SK-N-SH (cell line): Measurements from ENCODE around the gene CHI3L2. TPM values are rescaled to one million over a fixed set of nuclear protein-coding genes. Genes with fewer than 3 reads are reported as not detected.

Source experiments
- CTCF ChIA-PET: fragments of 300-600, 350-600 bp; formaldehyde crosslinking; extraction: SDS; loops from one replicate; lab custom pipeline; 2021; lab: Yijun Ruan, JAX
- POLR2A ChIA-PET: fragments of 350-600 bp; sonication (Branson Sonifier 250); formaldehyde crosslinking; extraction: SDS; loops from one replicate; lab custom pipeline; 2020; ENCODE audit warnings: antibody characterized with exemption, inconsistent platforms; lab: Yijun Ruan, JAX
- DNase-seq: peaks from one replicate; pipeline ENCODE4 v3.0.0; 2012
- H2AFZ ChIP-seq: fragments of 200-600 bp; sonication (generic); 2 replicates; pipeline ENCODE4 v1.8.1; 2016; ENCODE audit warnings: antibody characterized with exemption, mild to moderate bottlenecking, low read depth
- H3F3A ChIP-seq: fragments of 200-600 bp; sonication (generic); replicated peaks from 2 replicates; pipeline ENCODE3; 2016; ENCODE audit warnings: antibody characterized with exemption, mild to moderate bottlenecking; ENCODE audit not compliant: insufficient read depth
- H3K27ac ChIP-seq, 2 experiments: fragments of 200-500 bp in 1 of 2; fragments of 200-600 bp in 1 of 2; sonication (Bioruptor generic) in 1 of 2; sonication (generic), shearing (Covaris generic) in 1 of 2; 2 replicates each; pipeline versions ENCODE4 v1.5.1 to v1.6.1; 2014 to 2016; ENCODE audit warnings: low read depth in 2 of 2, inconsistent platforms in 1 of 2, low read length in 1 of 2, mild to moderate bottlenecking in 1 of 2, mixed read lengths in 1 of 2
- H3K27me3 ChIP-seq: fragments of 200-600 bp; sonication (generic), shearing (Covaris generic); 2 replicates; pipeline ENCODE4 v1.6.1; 2016; ENCODE audit warnings: mixed run types; ENCODE audit not compliant: insufficient read depth
- H3K36me3 ChIP-seq, 2 experiments: fragments of 200-500 bp in 1 of 2; fragments of 200-600 bp in 1 of 2; sonication (Bioruptor generic) in 1 of 2; sonication (generic) in 1 of 2; replicated peaks in 1 of 2; 2 replicates each; pipeline versions ENCODE3 to v1.5.1; 2014 to 2016; ENCODE audit warnings: low read length in 1 of 2, mild to moderate bottlenecking in 1 of 2; ENCODE audit not compliant: insufficient read depth in 2 of 2, control insufficient read depth in 1 of 2
- H3K4me1 ChIP-seq, 2 experiments: fragments of 200-500 bp in 1 of 2; fragments of 200-600 bp in 1 of 2; sonication (Bioruptor generic) in 1 of 2; sonication (generic), shearing (Covaris generic) in 1 of 2; 2 replicates each; pipeline versions ENCODE4 v1.5.1 to v1.6.1; 2014 to 2016; ENCODE audit warnings: low read depth in 1 of 2, low read length in 1 of 2, mixed run types in 1 of 2; ENCODE audit not compliant: insufficient read depth in 2 of 2, control insufficient read depth in 1 of 2
- H3K4me2 ChIP-seq: fragments of 200-600 bp; sonication (generic), shearing (Covaris generic); 2 replicates; pipeline ENCODE4 v1.6.1; 2017; ENCODE audit warnings: mixed run types
- H3K4me3 ChIP-seq, 2 experiments: fragments of 200-500 bp in 1 of 2; fragments of 200-600 bp in 1 of 2; sonication (Bioruptor generic) in 1 of 2; sonication (generic), shearing (Covaris generic) in 1 of 2; 2 replicates each; pipeline versions ENCODE4 v1.5.1 to v1.8.1; 2014 to 2016; ENCODE audit warnings: low read depth in 2 of 2, inconsistent platforms in 1 of 2, low read length in 1 of 2, mild to moderate bottlenecking in 1 of 2, mixed read lengths in 1 of 2, moderate library complexity in 1 of 2
- H3K79me2 ChIP-seq: fragments of 200-600 bp; sonication (generic); 2 replicates; pipeline ENCODE4 v1.8.1; 2017; ENCODE audit warnings: mild to moderate bottlenecking; ENCODE audit not compliant: insufficient read depth
- H3K9ac ChIP-seq: fragments of 200-600 bp; sonication (generic); 2 replicates; pipeline ENCODE4 v1.6.1; 2017; ENCODE audit warnings: mixed run types
- H3K9me2 ChIP-seq: fragments of 200-600 bp; sonication (generic); 2 replicates; pipeline ENCODE4 v1.6.1; 2017; ENCODE audit warnings: mixed run types
- H3K9me3 ChIP-seq: fragments of 200-600 bp; sonication (generic); 2 replicates; pipeline ENCODE4 v1.6.1; 2017; ENCODE audit warnings: mixed run types, mild to moderate bottlenecking, moderate library complexity
- H4K20me1 ChIP-seq: fragments of 200-600 bp; sonication (generic); 2 replicates; pipeline ENCODE4 v1.6.1; 2017; ENCODE audit warnings: mild to moderate bottlenecking, mixed run types; ENCODE audit not compliant: insufficient read depth
- ELF1 ChIP-seq: IDR thresholded peaks from 2 replicates; pipeline ENCODE4 v1.4.0; 2012
- EZH2phosphoT487 ChIP-seq: fragments of 200-600 bp; sonication (generic); IDR thresholded peaks from 2 replicates; pipeline ENCODE4 v1.6.1; 2017; ENCODE audit warnings: low read depth, mixed run types, mild to moderate bottlenecking, antibody characterized with exemption, moderate library complexity, borderline replicate concordance
- FOSL2 ChIP-seq: IDR thresholded peaks from 2 replicates; pipeline ENCODE4 v1.4.0; 2012; ENCODE audit warnings: low read depth, mild to moderate bottlenecking, moderate library complexity, borderline replicate concordance
- GABPA ChIP-seq: IDR thresholded peaks from 2 replicates; pipeline ENCODE4 v1.4.0; 2012; ENCODE audit warnings: low read depth, mild to moderate bottlenecking
- MXI1 ChIP-seq: IDR thresholded peaks from 2 replicates; pipeline ENCODE4 v1.6.1; 2012; ENCODE audit warnings: mild to moderate bottlenecking, low read depth, low read length, improper control_type of control experiment
- NFIC ChIP-seq: IDR thresholded peaks from 2 replicates; pipeline ENCODE4 v1.4.0; 2012; ENCODE audit warnings: borderline replicate concordance
- POLR2AphosphoS5 ChIP-seq: IDR thresholded peaks from 2 replicates; pipeline ENCODE4 v1.6.1; 2012; ENCODE audit warnings: low read depth, low read length
- RAD21 ChIP-seq: IDR thresholded peaks from 2 replicates; pipeline ENCODE4 v1.6.1; 2012; ENCODE audit warnings: mild to moderate bottlenecking, low read length
- RCOR1 ChIP-seq: fragments of 150-350 bp; IDR thresholded peaks from 2 replicates; pipeline ENCODE4 v1.6.1; 2017; ENCODE audit warnings: antibody characterized with exemption, low read length
- RXRA ChIP-seq: IDR thresholded peaks from 2 replicates; pipeline ENCODE4 v1.4.0; 2012; ENCODE audit warnings: low read depth, mild to moderate bottlenecking, borderline replicate concordance
- SIN3A ChIP-seq: IDR thresholded peaks from 2 replicates; pipeline ENCODE4 v1.6.1; 2012; ENCODE audit warnings: low read depth, mild to moderate bottlenecking, low read length, moderate library complexity, borderline replicate concordance
- WGBS: methylation state at CpG from one replicate; pipeline ENCODE4 v1.1.6; 2017; ENCODE audit warnings: low lambda C conversion rate; 5-methylcytosine and 5-hydroxymethylcytosine counted together
- polyA plus RNA-seq, 3 experiments: library from polyadenylated mRNA; depleted of rRNA; stranded (reverse); fragments of >200 nt; gene quantifications; 2 replicates each; pipeline ENCODE4 v1.2.3, GENCODE V29; 2012
- TF ChIP-seq, protein P1 (sequence below): fragments of 150-350 bp; IDR thresholded peaks from 2 replicates; pipeline ENCODE4 v1.6.1; 2016; ENCODE audit warnings: mild to moderate bottlenecking, low read depth, low read length
- TF ChIP-seq, protein P2 (sequence below): IDR thresholded peaks from 2 replicates; pipeline ENCODE4 v1.6.1; 2012; ENCODE audit warnings: mild to moderate bottlenecking, low read depth, low read length, moderate library complexity
- TF ChIP-seq, protein P3 (sequence below): IDR thresholded peaks from 2 replicates; pipeline ENCODE4; 2012
- TF ChIP-seq, protein P4 (sequence below): IDR thresholded peaks from 2 replicates; pipeline ENCODE4 v1.4.0; 2012; ENCODE audit warnings: low read depth, borderline replicate concordance
- TF ChIP-seq, protein P5 (sequence below): fragments of 150-350 bp; IDR thresholded peaks from 2 replicates; pipeline ENCODE4 v1.6.1; 2017; ENCODE audit warnings: antibody characterized with exemption, low read length, low read depth, borderline replicate concordance

CHI3L2 gene
- polyA plus RNA-seq, 1 of the 3 experiments (the other 2 are of a cell fraction): 0.92 TPM

DNA sequence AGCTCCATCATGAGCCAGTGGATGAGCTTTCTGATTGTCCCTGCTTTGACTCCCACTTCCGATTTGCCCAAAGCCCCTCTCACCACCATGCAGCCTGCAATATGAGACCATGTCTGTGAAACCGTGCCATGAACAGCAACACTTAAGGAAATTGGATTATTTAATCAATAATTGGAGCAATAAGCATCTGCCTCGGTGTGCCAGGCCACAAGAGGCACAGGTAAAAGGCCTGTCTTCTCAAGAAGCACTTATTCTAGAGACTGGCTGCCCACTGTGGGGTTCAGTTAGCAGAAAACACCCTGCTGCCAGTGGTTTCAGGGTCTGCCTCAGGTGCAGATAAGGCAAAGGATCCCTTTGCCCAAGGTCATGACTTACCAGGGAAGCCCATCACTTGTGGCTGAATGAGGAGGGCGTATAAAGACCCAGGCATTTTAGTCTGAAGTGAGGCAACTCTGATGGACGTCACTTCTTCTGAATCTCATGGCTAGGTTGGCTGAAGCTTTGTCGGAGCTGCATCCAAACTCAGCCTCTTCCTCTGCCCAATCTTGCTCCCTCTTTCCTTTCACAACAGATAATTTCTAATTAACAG lies 7.1 kb upstream of the CHI3L2 start:
- H3K36me3 ChIP-seq: no peaks in the 10 kb centered on the region
- H3K27ac ChIP-seq: no peak overlapping the region
- ChIA-PET POLR2A (no interaction called here), CTCF (interaction anchor here (1.1 to 10.2 kb wide), 3 partner anchors 29 to 182 kb away, joined by 3 to 161 read pairs (median 4); no protein-coding TSS in a partner anchor)
- H3K9ac ChIP-seq: no peak overlapping the region
- no peak overlapping the region for H3K4me2 ChIP-seq
- DNase-seq: no peak
- no peaks in the 10 kb centered on the region for H3K27me3 ChIP-seq
- no peak overlapping the region for H2AFZ ChIP-seq
- no peak for TF ChIP-seq ELF1
- TF ChIP-seq, protein P1, sequence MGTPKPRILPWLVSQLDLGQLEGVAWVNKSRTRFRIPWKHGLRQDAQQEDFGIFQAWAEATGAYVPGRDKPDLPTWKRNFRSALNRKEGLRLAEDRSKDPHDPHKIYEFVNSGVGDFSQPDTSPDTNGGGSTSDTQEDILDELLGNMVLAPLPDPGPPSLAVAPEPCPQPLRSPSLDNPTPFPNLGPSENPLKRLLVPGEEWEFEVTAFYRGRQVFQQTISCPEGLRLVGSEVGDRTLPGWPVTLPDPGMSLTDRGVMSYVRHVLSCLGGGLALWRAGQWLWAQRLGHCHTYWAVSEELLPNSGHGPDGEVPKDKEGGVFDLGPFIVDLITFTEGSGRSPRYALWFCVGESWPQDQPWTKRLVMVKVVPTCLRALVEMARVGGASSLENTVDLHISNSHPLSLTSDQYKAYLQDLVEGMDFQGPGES: no peak
- TF ChIP-seq, protein P2, sequence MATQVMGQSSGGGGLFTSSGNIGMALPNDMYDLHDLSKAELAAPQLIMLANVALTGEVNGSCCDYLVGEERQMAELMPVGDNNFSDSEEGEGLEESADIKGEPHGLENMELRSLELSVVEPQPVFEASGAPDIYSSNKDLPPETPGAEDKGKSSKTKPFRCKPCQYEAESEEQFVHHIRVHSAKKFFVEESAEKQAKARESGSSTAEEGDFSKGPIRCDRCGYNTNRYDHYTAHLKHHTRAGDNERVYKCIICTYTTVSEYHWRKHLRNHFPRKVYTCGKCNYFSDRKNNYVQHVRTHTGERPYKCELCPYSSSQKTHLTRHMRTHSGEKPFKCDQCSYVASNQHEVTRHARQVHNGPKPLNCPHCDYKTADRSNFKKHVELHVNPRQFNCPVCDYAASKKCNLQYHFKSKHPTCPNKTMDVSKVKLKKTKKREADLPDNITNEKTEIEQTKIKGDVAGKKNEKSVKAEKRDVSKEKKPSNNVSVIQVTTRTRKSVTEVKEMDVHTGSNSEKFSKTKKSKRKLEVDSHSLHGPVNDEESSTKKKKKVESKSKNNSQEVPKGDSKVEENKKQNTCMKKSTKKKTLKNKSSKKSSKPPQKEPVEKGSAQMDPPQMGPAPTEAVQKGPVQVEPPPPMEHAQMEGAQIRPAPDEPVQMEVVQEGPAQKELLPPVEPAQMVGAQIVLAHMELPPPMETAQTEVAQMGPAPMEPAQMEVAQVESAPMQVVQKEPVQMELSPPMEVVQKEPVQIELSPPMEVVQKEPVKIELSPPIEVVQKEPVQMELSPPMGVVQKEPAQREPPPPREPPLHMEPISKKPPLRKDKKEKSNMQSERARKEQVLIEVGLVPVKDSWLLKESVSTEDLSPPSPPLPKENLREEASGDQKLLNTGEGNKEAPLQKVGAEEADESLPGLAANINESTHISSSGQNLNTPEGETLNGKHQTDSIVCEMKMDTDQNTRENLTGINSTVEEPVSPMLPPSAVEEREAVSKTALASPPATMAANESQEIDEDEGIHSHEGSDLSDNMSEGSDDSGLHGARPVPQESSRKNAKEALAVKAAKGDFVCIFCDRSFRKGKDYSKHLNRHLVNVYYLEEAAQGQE: no peak
- no peak for TF ChIP-seq POLR2AphosphoS5
- TF ChIP-seq GABPA: no peak
- no peak for TF ChIP-seq RAD21
- no peak for TF ChIP-seq SIN3A
- TF ChIP-seq FOSL2: no peak
- TF ChIP-seq, protein P3, sequence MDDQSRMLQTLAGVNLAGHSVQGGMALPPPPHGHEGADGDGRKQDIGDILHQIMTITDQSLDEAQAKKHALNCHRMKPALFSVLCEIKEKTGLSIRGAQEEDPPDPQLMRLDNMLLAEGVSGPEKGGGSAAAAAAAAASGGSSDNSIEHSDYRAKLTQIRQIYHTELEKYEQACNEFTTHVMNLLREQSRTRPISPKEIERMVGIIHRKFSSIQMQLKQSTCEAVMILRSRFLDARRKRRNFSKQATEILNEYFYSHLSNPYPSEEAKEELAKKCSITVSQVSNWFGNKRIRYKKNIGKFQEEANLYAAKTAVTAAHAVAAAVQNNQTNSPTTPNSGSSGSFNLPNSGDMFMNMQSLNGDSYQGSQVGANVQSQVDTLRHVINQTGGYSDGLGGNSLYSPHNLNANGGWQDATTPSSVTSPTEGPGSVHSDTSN: no peak
- TF ChIP-seq RXRA: no peak
- no peak for TF ChIP-seq EZH2phosphoT487
- TF ChIP-seq MXI1: no peak
- TF ChIP-seq, protein P4, sequence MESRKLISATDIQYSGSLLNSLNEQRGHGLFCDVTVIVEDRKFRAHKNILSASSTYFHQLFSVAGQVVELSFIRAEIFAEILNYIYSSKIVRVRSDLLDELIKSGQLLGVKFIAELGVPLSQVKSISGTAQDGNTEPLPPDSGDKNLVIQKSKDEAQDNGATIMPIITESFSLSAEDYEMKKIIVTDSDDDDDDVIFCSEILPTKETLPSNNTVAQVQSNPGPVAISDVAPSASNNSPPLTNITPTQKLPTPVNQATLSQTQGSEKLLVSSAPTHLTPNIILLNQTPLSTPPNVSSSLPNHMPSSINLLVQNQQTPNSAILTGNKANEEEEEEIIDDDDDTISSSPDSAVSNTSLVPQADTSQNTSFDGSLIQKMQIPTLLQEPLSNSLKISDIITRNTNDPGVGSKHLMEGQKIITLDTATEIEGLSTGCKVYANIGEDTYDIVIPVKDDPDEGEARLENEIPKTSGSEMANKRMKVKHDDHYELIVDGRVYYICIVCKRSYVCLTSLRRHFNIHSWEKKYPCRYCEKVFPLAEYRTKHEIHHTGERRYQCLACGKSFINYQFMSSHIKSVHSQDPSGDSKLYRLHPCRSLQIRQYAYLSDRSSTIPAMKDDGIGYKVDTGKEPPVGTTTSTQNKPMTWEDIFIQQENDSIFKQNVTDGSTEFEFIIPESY: no peak
- no peak for TF ChIP-seq RCOR1
- TF ChIP-seq, protein P5, sequence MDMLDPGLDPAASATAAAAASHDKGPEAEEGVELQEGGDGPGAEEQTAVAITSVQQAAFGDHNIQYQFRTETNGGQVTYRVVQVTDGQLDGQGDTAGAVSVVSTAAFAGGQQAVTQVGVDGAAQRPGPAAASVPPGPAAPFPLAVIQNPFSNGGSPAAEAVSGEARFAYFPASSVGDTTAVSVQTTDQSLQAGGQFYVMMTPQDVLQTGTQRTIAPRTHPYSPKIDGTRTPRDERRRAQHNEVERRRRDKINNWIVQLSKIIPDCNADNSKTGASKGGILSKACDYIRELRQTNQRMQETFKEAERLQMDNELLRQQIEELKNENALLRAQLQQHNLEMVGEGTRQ: no peak
- no peak for TF ChIP-seq NFIC
- 42% methylated on average over 6 of the region's 6 CpGs for WGBS
- H4K20me1 ChIP-seq: no peaks in the 10 kb centered on the region
- no peaks in the 10 kb centered on the region for H3K9me2 ChIP-seq
- peaks cover 0 to 5% of the 10 kb centered on the region in 2 experiments; a peak in 2 of 4 replicates for H3K4me1 ChIP-seq
- no peaks in the 10 kb centered on the region for H3K9me3 ChIP-seq
- no peaks in the 10 kb centered on the region for H3K79me2 ChIP-seq
- no peak overlapping the region for H3K4me3 ChIP-seq
- H3F3A ChIP-seq: no peaks in the 10 kb centered on the region
